Measurements from ENCODE around the gene LHPP.

LHPP gene

GRCh38 chr10:124630551-124630950, 168.9 kb downstream of the LHPP start:
- no peak for DNase-seq

GRCh38 chr10:124632064-124632531, 170.5 kb downstream of the LHPP start:
- DNase-seq: peak; percentile 58

- DNase-seq: no peak
These were observed 170.9 kb downstream of the LHPP start for GRCh38 chr10:124632566-124632965.

- no peak for DNase-seq
These were observed 174.8 kb downstream of the LHPP start for GRCh38 chr10:124636271-124636995.

- DNase-seq: no peak
These were observed 175.6 kb downstream of the LHPP start for GRCh38 chr10:124637091-124637700.

GRCh38 chr10:124637746-124638145, 176.1 kb downstream of the LHPP start:
- DNase-seq: no peak

GRCh38 chr10:124639206-124639605, 177.6 kb downstream of the LHPP start:
- no peak for DNase-seq

- no peak for DNase-seq
These were observed 178.0 kb downstream of the LHPP start for GRCh38 chr10:124639646-124640045.

- DNase-seq: no peak
These were observed 178.4 kb downstream of the LHPP start for GRCh38 chr10:124640056-124640455.

GRCh38 chr10:124640538-124641231, 179.1 kb downstream of the LHPP start:
- no peak for DNase-seq

GRCh38 chr10:124641282-124642087, 179.9 kb downstream of the LHPP start:
- peak; percentile 60 for DNase-seq

GRCh38 chr10:124642088-124642710, 180.6 kb downstream of the LHPP start:
- DNase-seq: no peak

- no peak for DNase-seq
These were observed 181.8 kb downstream of the LHPP start for GRCh38 chr10:124643330-124644009.

GRCh38 chr10:124644236-124644635, 182.6 kb downstream of the LHPP start:
- DNase-seq: no peak

- no peak for DNase-seq
These were observed 183.3 kb downstream of the LHPP start for GRCh38 chr10:124644771-124645415.

- DNase-seq: no peak
These were observed 184.0 kb downstream of the LHPP start for GRCh38 chr10:124645467-124646095.

GRCh38 chr10:124646483-124647352, 185.1 kb downstream of the LHPP start:
- DNase-seq: no peak

- DNase-seq: peak; percentile 74
These were observed 186.0 kb downstream of the LHPP start for GRCh38 chr10:124647421-124648130.

- no peak for DNase-seq
These were observed 186.5 kb downstream of the LHPP start for GRCh38 chr10:124648131-124648475.
